Upper lobe of left lung (tissue), 4 donors: Measurements from ENCODE around the gene GLYR1.

Experiments
- EP300 ChIP-seq, 4 donors: sonication (generic); formaldehyde crosslinking; IDR thresholded peaks; one replicate each; pipeline ENCODE4 v1.5.1; 2017; ENCODE audit warnings: antibody characterized with exemption in 4 of 4, control low read depth in 2 of 4
- POLR2A ChIP-seq, 4 donors: fragments of 450-650 bp; IDR thresholded peaks; one replicate each; pipeline ENCODE4 v1.5.1; 2016 to 2017; ENCODE audit warnings: antibody characterized with exemption in 4 of 4, mild to moderate bottlenecking in 2 of 4
- POLR2AphosphoS5 ChIP-seq, 2 donors: sonication (generic); formaldehyde crosslinking; IDR thresholded peaks; one replicate each; pipeline ENCODE4 v1.5.1; 2017; ENCODE audit warnings: antibody characterized with exemption in 2 of 2
- TF ChIP-seq, protein P1 (sequence below), 6 experiments: fragments of 450-650 bp in 4 of 6; fragments of 200-600 bp in 2 of 6; sonication (generic) in 2 of 6; IDR thresholded peaks; one replicate each; pipeline ENCODE4 v1.5.1; 2016 to 2019; ENCODE audit warnings: antibody characterized with exemption in 6 of 6

- TF ChIP-seq POLR2AphosphoS5 (IDR thresholded peaks at IDR 0.05) (no peak), POLR2A (IDR thresholded peaks at IDR 0.05) (no peak), EP300 (IDR thresholded peaks at IDR 0.05) (no peak)
- TF ChIP-seq, protein P1, sequence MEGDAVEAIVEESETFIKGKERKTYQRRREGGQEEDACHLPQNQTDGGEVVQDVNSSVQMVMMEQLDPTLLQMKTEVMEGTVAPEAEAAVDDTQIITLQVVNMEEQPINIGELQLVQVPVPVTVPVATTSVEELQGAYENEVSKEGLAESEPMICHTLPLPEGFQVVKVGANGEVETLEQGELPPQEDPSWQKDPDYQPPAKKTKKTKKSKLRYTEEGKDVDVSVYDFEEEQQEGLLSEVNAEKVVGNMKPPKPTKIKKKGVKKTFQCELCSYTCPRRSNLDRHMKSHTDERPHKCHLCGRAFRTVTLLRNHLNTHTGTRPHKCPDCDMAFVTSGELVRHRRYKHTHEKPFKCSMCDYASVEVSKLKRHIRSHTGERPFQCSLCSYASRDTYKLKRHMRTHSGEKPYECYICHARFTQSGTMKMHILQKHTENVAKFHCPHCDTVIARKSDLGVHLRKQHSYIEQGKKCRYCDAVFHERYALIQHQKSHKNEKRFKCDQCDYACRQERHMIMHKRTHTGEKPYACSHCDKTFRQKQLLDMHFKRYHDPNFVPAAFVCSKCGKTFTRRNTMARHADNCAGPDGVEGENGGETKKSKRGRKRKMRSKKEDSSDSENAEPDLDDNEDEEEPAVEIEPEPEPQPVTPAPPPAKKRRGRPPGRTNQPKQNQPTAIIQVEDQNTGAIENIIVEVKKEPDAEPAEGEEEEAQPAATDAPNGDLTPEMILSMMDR (IDR thresholded peaks at IDR 0.05), result no peak
Observed at GRCh38 chr16:4871071-4871470, 24.0 kb upstream of the GLYR1 start.
